AG09309 (cell line): Measurements from ENCODE around the gene CDK6.

ENCODE experiments used
- DNase-seq: peaks from one replicate; pipeline ENCODE4 v3.0.0-alpha.2; 2010; ENCODE audit warnings: low read depth
- H3K4me3 ChIP-seq: 2 replicates; pipeline ENCODE4 v1.5.1; 2011; ENCODE audit warnings: mild to moderate bottlenecking, low read depth, low read length, moderate library complexity; ENCODE audit not compliant: control insufficient read depth
- CTCF ChIP-seq: IDR thresholded peaks from 2 replicates; pipeline ENCODE4 v1.5.1; 2011; ENCODE audit warnings: mild to moderate bottlenecking, low read depth, low read length, inconsistent platforms; ENCODE audit not compliant: insufficient read depth, control insufficient read depth; ENCODE audit errors: missing control alignments

Gene CDK6

GRCh38 chr7:92623544-92623943 lies 212.8 kb downstream of the CDK6 start:
- no peak overlapping the region for H3K4me3 ChIP-seq
- no peak for DNase-seq

GRCh38 chr7:92622685-92623084 lies 213.7 kb downstream of the CDK6 start:
- no peak for DNase-seq
- no peak for TF ChIP-seq CTCF
- no peak overlapping the region for H3K4me3 ChIP-seq

More at GRCh38 chr7:92623544-92623943, 212.8 kb downstream of the CDK6 start:
- no peak for TF ChIP-seq CTCF

GRCh38 chr7:92622030-92622429 lies 214.3 kb downstream of the CDK6 start:
- DNase-seq: no peak
- no peak overlapping the region for H3K4me3 ChIP-seq
- no peak for TF ChIP-seq CTCF

- no peak for TF ChIP-seq CTCF
- no peak for DNase-seq
- H3K4me3 ChIP-seq: no peak overlapping the region
These were observed 214.8 kb downstream of the CDK6 start for GRCh38 chr7:92621561-92622023.

DNA sequence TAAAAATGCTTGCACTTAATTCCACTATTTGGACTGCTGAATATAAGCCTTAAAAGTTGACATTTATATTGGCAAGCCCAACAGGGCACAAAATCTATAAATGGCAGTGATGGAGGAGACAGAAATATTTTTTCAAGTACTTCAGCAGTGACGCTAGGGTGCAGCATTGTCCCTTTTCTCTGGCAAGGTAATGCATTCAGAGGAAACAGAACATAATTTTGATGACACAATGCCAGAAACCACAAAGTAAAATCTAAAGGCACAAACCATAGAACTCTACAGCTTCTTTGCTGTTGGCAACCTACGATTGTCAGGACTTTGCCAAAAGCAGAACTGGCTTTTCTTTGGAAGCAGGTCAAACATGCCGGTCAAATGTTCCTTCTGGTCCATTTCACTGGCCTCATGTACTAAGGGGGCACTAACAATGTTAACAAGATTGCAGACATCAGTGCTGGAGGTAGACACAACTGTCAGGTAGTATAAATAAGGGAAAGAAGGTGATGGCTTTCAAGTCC lies 215.3 kb downstream of the CDK6 start:
- TF ChIP-seq CTCF: peak; percentile 70
- peak; percentile 91 for DNase-seq

GRCh38 chr7:92615861-92616260 lies 220.5 kb downstream of the CDK6 start:
- no peak for DNase-seq
- no peak for TF ChIP-seq CTCF
- no peak overlapping the region for H3K4me3 ChIP-seq

More for the DNA sequence above, 215.3 kb downstream of the CDK6 start:
- H3K4me3 ChIP-seq: no peak overlapping the region

GRCh38 chr7:92614660-92615174 lies 221.7 kb downstream of the CDK6 start:
- peak; percentile 17 for DNase-seq
- TF ChIP-seq CTCF: no peak
- H3K4me3 ChIP-seq: no peak overlapping the region
